Measurements from ENCODE around the gene PLPPR4. TPM values are rescaled to one million over a fixed set of nuclear protein-coding genes. Genes with fewer than 3 reads are reported as not detected.

Gene PLPPR4
- total RNA-seq, 1 donor from 2014 or later = 0.29 TPM

GRCh38 chr1:99232172-99232571, 32.1 kb upstream of the PLPPR4 start:
- Mint-ChIP-seq H3K27ac (ENCODE audit: unreplicated experiment) (no peak overlapping the region), H3K4me3 (ENCODE audit: unreplicated experiment) (no peak overlapping the region), H3K4me1 (ENCODE audit: low read depth, unreplicated experiment) (no peaks in the 10 kb centered on the region), H3K9me3 (ENCODE audit: unreplicated experiment) (no peaks in the 10 kb centered on the region), H3K36me3 (ENCODE audit: unreplicated experiment) (no peaks in the 10 kb centered on the region), H3K27me3 (ENCODE audit: unreplicated experiment) (no peaks in the 10 kb centered on the region)
- DNase-seq = no peak
- no peak for TF ChIP-seq CTCF (IDR thresholded peaks at IDR 0.05; ENCODE audit: partially characterized antibody, unreplicated experiment)

GRCh38 chr1:99233446-99233845, 30.8 kb upstream of the PLPPR4 start:
- Mint-ChIP-seq H3K4me3 (ENCODE audit: unreplicated experiment) (no peak overlapping the region), H3K4me1 (ENCODE audit: low read depth, unreplicated experiment) (no peaks in the 10 kb centered on the region), H3K36me3 (ENCODE audit: unreplicated experiment) (no peaks in the 10 kb centered on the region), H3K27ac (ENCODE audit: unreplicated experiment) (no peak overlapping the region), H3K27me3 (ENCODE audit: unreplicated experiment) (no peaks in the 10 kb centered on the region), H3K9me3 (ENCODE audit: unreplicated experiment) (no peaks in the 10 kb centered on the region)
- no peak for DNase-seq
- TF ChIP-seq CTCF (IDR thresholded peaks at IDR 0.05; ENCODE audit: partially characterized antibody, unreplicated experiment) = no peak

GRCh38 chr1:99236756-99237155, 27.5 kb upstream of the PLPPR4 start:
- Mint-ChIP-seq H3K4me1 (ENCODE audit: low read depth, unreplicated experiment) (no peaks in the 10 kb centered on the region), H3K36me3 (ENCODE audit: unreplicated experiment) (no peaks in the 10 kb centered on the region), H3K9me3 (ENCODE audit: unreplicated experiment) (no peaks in the 10 kb centered on the region), H3K27ac (ENCODE audit: unreplicated experiment) (no peak overlapping the region), H3K27me3 (ENCODE audit: unreplicated experiment) (no peaks in the 10 kb centered on the region), H3K4me3 (ENCODE audit: unreplicated experiment) (no peak overlapping the region)
- no peak for TF ChIP-seq CTCF (IDR thresholded peaks at IDR 0.05; ENCODE audit: partially characterized antibody, unreplicated experiment)
- DNase-seq = no peak

GRCh38 chr1:99239690-99240089, 24.6 kb upstream of the PLPPR4 start:
- Mint-ChIP-seq H3K4me1 (ENCODE audit: low read depth, unreplicated experiment) (no peaks in the 10 kb centered on the region), H3K27ac (ENCODE audit: unreplicated experiment) (no peak overlapping the region), H3K27me3 (ENCODE audit: unreplicated experiment) (no peaks in the 10 kb centered on the region), H3K36me3 (ENCODE audit: unreplicated experiment) (no peaks in the 10 kb centered on the region), H3K4me3 (ENCODE audit: unreplicated experiment) (no peak overlapping the region), H3K9me3 (ENCODE audit: unreplicated experiment) (no peaks in the 10 kb centered on the region)
- no peak for TF ChIP-seq CTCF (IDR thresholded peaks at IDR 0.05; ENCODE audit: partially characterized antibody, unreplicated experiment)
- DNase-seq = peak; percentile 12

GRCh38 chr1:99240621-99241020, 23.7 kb upstream of the PLPPR4 start:
- Mint-ChIP-seq H3K4me3 (ENCODE audit: unreplicated experiment) (no peak overlapping the region), H3K4me1 (ENCODE audit: low read depth, unreplicated experiment) (no peaks in the 10 kb centered on the region), H3K36me3 (ENCODE audit: unreplicated experiment) (no peaks in the 10 kb centered on the region), H3K9me3 (ENCODE audit: unreplicated experiment) (no peaks in the 10 kb centered on the region), H3K27me3 (ENCODE audit: unreplicated experiment) (no peaks in the 10 kb centered on the region), H3K27ac (ENCODE audit: unreplicated experiment) (no peak overlapping the region)
- no peak for TF ChIP-seq CTCF (IDR thresholded peaks at IDR 0.05; ENCODE audit: partially characterized antibody, unreplicated experiment)
- DNase-seq = no peak

Measured in glutamatergic neuron (in vitro differentiated cells).